ENCODE data around the gene RFXANK.

Gene RFXANK

DNA sequence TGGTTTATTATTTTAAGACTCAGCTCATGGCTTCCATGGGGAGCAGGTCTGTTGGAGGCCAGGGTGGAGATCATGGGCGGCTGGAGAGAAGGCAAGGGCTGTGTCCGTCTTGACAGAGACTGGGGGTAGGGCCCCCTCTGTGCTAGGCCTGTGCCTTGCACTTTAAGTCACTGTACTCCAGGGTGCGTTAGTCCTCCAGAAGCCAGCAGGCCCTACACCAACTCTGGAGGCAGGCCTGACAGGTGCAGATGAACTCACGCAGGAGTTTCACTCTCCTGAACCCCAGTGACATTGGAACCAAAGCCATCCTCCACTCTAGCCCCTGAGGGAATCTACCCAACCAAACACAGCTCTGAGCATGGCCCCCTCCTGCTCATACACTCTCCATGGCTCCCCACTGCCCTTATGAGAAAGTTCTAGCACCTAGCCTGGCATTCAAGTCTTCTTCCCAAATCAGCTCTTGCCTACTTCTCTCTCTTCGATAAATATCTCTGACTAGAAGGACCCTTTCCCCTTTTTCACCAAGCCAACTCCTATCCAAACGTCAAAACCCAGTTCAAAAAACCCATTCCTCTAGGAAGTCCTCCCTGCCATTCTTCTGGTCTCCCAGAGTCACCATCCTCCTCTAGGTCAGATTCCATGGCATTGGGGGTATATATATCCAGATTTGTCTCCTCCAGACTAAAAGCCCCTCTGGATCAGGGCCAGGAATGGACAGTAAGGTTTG, 37.1 kb upstream of the RFXANK start:
- no peak overlapping the region for H3K4me3 ChIP-seq (ENCODE audit: low read length)
- H3K36me3 ChIP-seq (ENCODE audit: control insufficient read depth, low read depth, low read length): no peaks in the 10 kb centered on the region
- H3K9ac ChIP-seq (ENCODE audit: low read length): no peak overlapping the region

GRCh38 chr19:19155495-19156219, 36.4 kb upstream of the RFXANK start:
- Histone ChIP-seq H3K4me3 (ENCODE audit: low read length) (no peak overlapping the region), H3K9ac (ENCODE audit: low read length) (no peak overlapping the region), H3K4me1 (ENCODE audit: control insufficient read depth, low read depth, low read length) (no peaks in the 10 kb centered on the region), H3K27ac (ENCODE audit: low read length) (no peak overlapping the region), H3K27me3 (ENCODE audit: control insufficient read depth, insufficient read depth, low read length) (no peaks in the 10 kb centered on the region), H3K9me3 (ENCODE audit: control insufficient read depth, low read depth, low read length) (no peaks in the 10 kb centered on the region), H3K36me3 (ENCODE audit: control insufficient read depth, low read depth, low read length) (no peaks in the 10 kb centered on the region)

More for the DNA sequence above, 37.1 kb upstream of the RFXANK start:
- no peak overlapping the region for H3K27ac ChIP-seq (ENCODE audit: low read length)
- no peaks in the 10 kb centered on the region for H3K9me3 ChIP-seq (ENCODE audit: control insufficient read depth, low read depth, low read length)
- H3K4me1 ChIP-seq (ENCODE audit: control insufficient read depth, low read depth, low read length): no peaks in the 10 kb centered on the region
- H3K27me3 ChIP-seq (ENCODE audit: control insufficient read depth, insufficient read depth, low read length): no peaks in the 10 kb centered on the region

- H3K36me3 ChIP-seq (ENCODE audit: control insufficient read depth, low read depth, low read length): no peaks in the 10 kb centered on the region
- H3K4me3 ChIP-seq (ENCODE audit: low read length): no peak overlapping the region
- no peaks in the 10 kb centered on the region for H3K27me3 ChIP-seq (ENCODE audit: control insufficient read depth, insufficient read depth, low read length)
- H3K27ac ChIP-seq (ENCODE audit: low read length): no peak overlapping the region
- H3K9me3 ChIP-seq (ENCODE audit: control insufficient read depth, low read depth, low read length): no peaks in the 10 kb centered on the region
- no peak overlapping the region for H3K9ac ChIP-seq (ENCODE audit: low read length)
- no peaks in the 10 kb centered on the region for H3K4me1 ChIP-seq (ENCODE audit: control insufficient read depth, low read depth, low read length)
These were observed 34.2 kb upstream of the RFXANK start for GRCh38 chr19:19157808-19158207.

DNA sequence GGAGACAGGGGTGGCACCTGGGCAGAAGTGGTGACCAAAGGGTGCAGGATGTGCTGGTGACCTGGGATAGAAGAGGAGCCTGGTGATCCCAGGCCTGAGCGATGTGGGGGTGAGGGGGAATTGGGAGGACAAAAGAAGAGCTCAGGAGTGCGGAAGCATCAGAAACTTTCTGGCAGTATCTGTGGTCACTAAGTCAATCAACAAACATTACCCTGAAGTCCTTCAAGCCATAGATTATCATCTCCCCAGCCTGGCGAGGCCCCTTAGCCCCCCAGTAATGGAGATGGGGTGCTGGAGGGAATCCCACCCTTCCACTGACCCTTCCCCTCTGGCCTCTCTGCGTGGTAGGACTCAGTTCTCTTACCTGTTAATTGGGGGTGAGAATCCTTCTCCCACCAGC, 32.5 kb upstream of the RFXANK start:
- H3K27me3 ChIP-seq (ENCODE audit: control insufficient read depth, insufficient read depth, low read length): no peaks in the 10 kb centered on the region
- no peaks in the 10 kb centered on the region for H3K36me3 ChIP-seq (ENCODE audit: control insufficient read depth, low read depth, low read length)
- no peaks in the 10 kb centered on the region for H3K4me1 ChIP-seq (ENCODE audit: control insufficient read depth, low read depth, low read length)
- no peak overlapping the region for H3K4me3 ChIP-seq (ENCODE audit: low read length)
- H3K27ac ChIP-seq (ENCODE audit: low read length): no peak overlapping the region
- H3K9ac ChIP-seq (ENCODE audit: low read length): no peak overlapping the region
- H3K9me3 ChIP-seq (ENCODE audit: control insufficient read depth, low read depth, low read length): no peaks in the 10 kb centered on the region

- H3K27ac ChIP-seq (ENCODE audit: low read length): no peak overlapping the region
- H3K4me1 ChIP-seq (ENCODE audit: control insufficient read depth, low read depth, low read length): no peaks in the 10 kb centered on the region
- H3K4me3 ChIP-seq (ENCODE audit: low read length): no peak overlapping the region
- no peaks in the 10 kb centered on the region for H3K9me3 ChIP-seq (ENCODE audit: control insufficient read depth, low read depth, low read length)
- H3K9ac ChIP-seq (ENCODE audit: low read length): no peak overlapping the region
- H3K27me3 ChIP-seq (ENCODE audit: control insufficient read depth, insufficient read depth, low read length): no peaks in the 10 kb centered on the region
- no peaks in the 10 kb centered on the region for H3K36me3 ChIP-seq (ENCODE audit: control insufficient read depth, low read depth, low read length)
These were observed 31.5 kb upstream of the RFXANK start for GRCh38 chr19:19160461-19161035.

- Histone ChIP-seq H3K9me3 (ENCODE audit: control insufficient read depth, low read depth, low read length) (no peaks in the 10 kb centered on the region), H3K9ac (ENCODE audit: low read length) (no peak overlapping the region), H3K4me3 (ENCODE audit: low read length) (no peak overlapping the region), H3K27ac (ENCODE audit: low read length) (no peak overlapping the region), H3K36me3 (ENCODE audit: control insufficient read depth, low read depth, low read length) (no peaks in the 10 kb centered on the region), H3K4me1 (ENCODE audit: control insufficient read depth, low read depth, low read length) (no peaks in the 10 kb centered on the region), H3K27me3 (ENCODE audit: control insufficient read depth, insufficient read depth, low read length) (no peaks in the 10 kb centered on the region)
These were observed 29.6 kb upstream of the RFXANK start for GRCh38 chr19:19162495-19162894.

GRCh38 chr19:19165396-19165795, 26.7 kb upstream of the RFXANK start:
- no peak overlapping the region for H3K27ac ChIP-seq (ENCODE audit: low read length)
- H3K4me1 ChIP-seq (ENCODE audit: control insufficient read depth, low read depth, low read length): no peaks in the 10 kb centered on the region
- no peaks in the 10 kb centered on the region for H3K9me3 ChIP-seq (ENCODE audit: control insufficient read depth, low read depth, low read length)
- no peak overlapping the region for H3K4me3 ChIP-seq (ENCODE audit: low read length)
- H3K36me3 ChIP-seq (ENCODE audit: control insufficient read depth, low read depth, low read length): no peaks in the 10 kb centered on the region
- no peak overlapping the region for H3K9ac ChIP-seq (ENCODE audit: low read length)
- H3K27me3 ChIP-seq (ENCODE audit: control insufficient read depth, insufficient read depth, low read length): peaks cover 24% of the 10 kb centered on the region

DNA sequence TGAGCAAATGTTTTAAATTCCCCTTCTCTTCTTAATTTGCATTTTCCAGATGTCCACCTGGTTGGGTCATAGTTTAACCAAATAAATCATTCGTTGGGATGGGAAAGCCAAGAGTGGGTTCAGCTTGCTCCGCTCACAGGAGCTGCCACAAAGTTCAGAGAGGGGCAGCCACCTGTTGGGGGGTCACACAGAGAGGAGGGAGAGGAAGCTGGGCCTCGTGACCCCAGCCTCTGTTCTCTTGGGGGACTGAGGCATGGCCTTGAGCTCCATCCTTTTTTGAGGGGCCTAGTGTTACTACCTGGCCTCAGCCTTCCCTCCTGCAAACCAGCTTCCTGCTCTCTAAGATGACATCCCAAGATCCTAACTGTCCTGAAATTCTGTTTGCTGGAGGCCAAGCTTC, 24.4 kb upstream of the RFXANK start:
- H3K9ac ChIP-seq (ENCODE audit: low read length): no peak overlapping the region
- no peak overlapping the region for H3K27ac ChIP-seq (ENCODE audit: low read length)

GRCh38 chr19:19169236-19170052, 22.6 kb upstream of the RFXANK start:
- Histone ChIP-seq H3K27ac (ENCODE audit: low read length) (no peak overlapping the region), H3K9ac (ENCODE audit: low read length) (no peak overlapping the region), H3K27me3 (ENCODE audit: control insufficient read depth, insufficient read depth, low read length) (peaks cover 38% of the 10 kb centered on the region), H3K4me1 (ENCODE audit: control insufficient read depth, low read depth, low read length) (no peaks in the 10 kb centered on the region), H3K4me3 (ENCODE audit: low read length) (no peak overlapping the region), H3K36me3 (ENCODE audit: control insufficient read depth, low read depth, low read length) (no peaks in the 10 kb centered on the region), H3K9me3 (ENCODE audit: control insufficient read depth, low read depth, low read length) (no peaks in the 10 kb centered on the region)

More for the DNA sequence above, 24.4 kb upstream of the RFXANK start:
- Histone ChIP-seq H3K4me1 (ENCODE audit: control insufficient read depth, low read depth, low read length) (no peaks in the 10 kb centered on the region), H3K27me3 (ENCODE audit: control insufficient read depth, insufficient read depth, low read length) (peaks cover 38% of the 10 kb centered on the region), H3K4me3 (ENCODE audit: low read length) (no peak overlapping the region), H3K36me3 (ENCODE audit: control insufficient read depth, low read depth, low read length) (no peaks in the 10 kb centered on the region), H3K9me3 (ENCODE audit: control insufficient read depth, low read depth, low read length) (no peaks in the 10 kb centered on the region)

- H3K4me3 ChIP-seq (ENCODE audit: low read length): peak within 1 kb of the TSS; percentile 43
- peaks cover 38% of the 10 kb centered on the region for H3K27me3 ChIP-seq (ENCODE audit: control insufficient read depth, insufficient read depth, low read length)
- H3K27ac ChIP-seq (ENCODE audit: low read length): no peak within 1 kb of the TSS
- H3K9ac ChIP-seq (ENCODE audit: low read length): no peak within 1 kb of the TSS
- no peaks in the 10 kb centered on the region for H3K36me3 ChIP-seq (ENCODE audit: control insufficient read depth, low read depth, low read length)
- no peaks in the 10 kb centered on the region for H3K4me1 ChIP-seq (ENCODE audit: control insufficient read depth, low read depth, low read length)
- no peaks in the 10 kb centered on the region for H3K9me3 ChIP-seq (ENCODE audit: control insufficient read depth, low read depth, low read length)
These were observed 21.8 kb upstream of the RFXANK start, which contains the start of gene MEF2B for GRCh38 chr19:19170053-19170872. MEF2B (minus strand) TSS chr19:19170263; CDS start chr19:19150735, 19,528 bp downstream.

Data from iPS-18a (cell line).